GM19238 (cell line): ENCODE measurements around the gene HEBP1.
A peak's percentile ranks its signal among the peaks of the same experiment; 100 is the strongest.

Source experiments
- DNase-seq: peaks from one replicate; pipeline ENCODE4 v3.0.0; 2011; ENCODE audit warnings: low spot score; ENCODE audit not compliant: insufficient read length

The HEBP1 gene

GRCh38 chr12:13023811-13024530, 23.9 kb upstream of the HEBP1 start:
- DNase-seq: no peak

- DNase-seq: no peak
Measured at GRCh38 chr12:13022851-13023271, 22.8 kb upstream of the HEBP1 start.

- DNase-seq: no peak
Measured at GRCh38 chr12:13011098-13011497, 11.0 kb upstream of the HEBP1 start.

GRCh38 chr12:13008741-13009380, 8.8 kb upstream of the HEBP1 start:
- no peak for DNase-seq

- DNase-seq: no peak
Measured at GRCh38 chr12:13007496-13008233, 7.6 kb upstream of the HEBP1 start.

- DNase-seq: no peak
Measured at GRCh38 chr12:13005649-13006048, 5.6 kb upstream of the HEBP1 start.

- no peak for DNase-seq
Measured at GRCh38 chr12:13004986-13005385, 4.9 kb upstream of the HEBP1 start.

GRCh38 chr12:13004361-13004760, 4.3 kb upstream of the HEBP1 start:
- no peak for DNase-seq

GRCh38 chr12:13002301-13003097, 2.4 kb upstream of the HEBP1 start:
- DNase-seq: no peak

GRCh38 chr12:13001775-13002040, 1.6 kb upstream of the HEBP1 start:
- no peak for DNase-seq

- DNase-seq: peak; percentile 30
Measured at GRCh38 chr12:13000925-13001774, 1.1 kb upstream of the HEBP1 start.

- DNase-seq: no peak
Measured at GRCh38 chr12:13000616-13000924, 505 bp upstream of the HEBP1 start.

GRCh38 chr12:12999271-12999958, 650 bp downstream of the HEBP1 start:
- no peak for DNase-seq

- DNase-seq: no peak
Measured at GRCh38 chr12:12998248-12998647, 1.8 kb downstream of the HEBP1 start.

GRCh38 chr12:12997734-12998133, 2.3 kb downstream of the HEBP1 start:
- DNase-seq: no peak

- DNase-seq: no peak
Measured at GRCh38 chr12:12997156-12997555, 2.9 kb downstream of the HEBP1 start.

- DNase-seq: no peak
Measured at GRCh38 chr12:12996209-12996608, 3.9 kb downstream of the HEBP1 start.

GRCh38 chr12:12995088-12995487, 5.0 kb downstream of the HEBP1 start:
- DNase-seq: no peak

- DNase-seq: no peak
Measured at GRCh38 chr12:12993367-12993766, 6.7 kb downstream of the HEBP1 start.

GRCh38 chr12:12992418-12993130, 7.5 kb downstream of the HEBP1 start:
- no peak for DNase-seq
